Esophagus (tissue), 2 donors: ENCODE results near the gene FHL2. TPM values are rescaled to one million over a fixed set of nuclear protein-coding genes. Genes with fewer than 3 reads are reported as not detected.

Experiments
- H3K27ac ChIP-seq, 2 donors: one replicate each; pipeline ENCODE4 v1.5.1; 2013; ENCODE audit warnings: low read depth in 2 of 2, mild to moderate bottlenecking in 2 of 2, inconsistent platforms in 1 of 2, low read length in 1 of 2, moderate library complexity in 1 of 2
- H3K27me3 ChIP-seq, 2 donors: one replicate each; pipeline ENCODE4 v1.6.1; 2013; ENCODE audit warnings: low read length in 2 of 2, control low read depth in 1 of 2, mild to moderate bottlenecking in 1 of 2; ENCODE audit not compliant: insufficient read depth in 2 of 2, control insufficient read depth in 1 of 2
- H3K36me3 ChIP-seq, 2 donors: one replicate each; pipeline ENCODE4 v1.6.1; 2013; ENCODE audit warnings: low read length in 1 of 2; ENCODE audit not compliant: control insufficient read depth in 2 of 2, insufficient read depth in 2 of 2
- H3K4me1 ChIP-seq, 2 donors: one replicate each; pipeline ENCODE4 v1.6.1; 2013; ENCODE audit warnings: low read length in 1 of 2; ENCODE audit not compliant: control insufficient read depth in 2 of 2, insufficient read depth in 2 of 2
- H3K4me3 ChIP-seq, 2 donors: one replicate each; pipeline ENCODE4 v1.5.1; 2013; ENCODE audit warnings: low read length in 2 of 2, mild to moderate bottlenecking in 2 of 2, low read depth in 1 of 2, moderate library complexity in 1 of 2
- H3K9me3 ChIP-seq, 2 donors: one replicate each; pipeline ENCODE4 v1.6.1; 2013; ENCODE audit warnings: mild to moderate bottlenecking in 2 of 2, low read depth in 1 of 2, low read length in 1 of 2, moderate library complexity in 1 of 2; ENCODE audit not compliant: control insufficient read depth in 2 of 2, insufficient read depth in 1 of 2
- WGBS, 2 donors: extraction: QIAGEN DNeasy Blood & Tissue Kit; methylation state at CpG; one replicate each; pipeline ENCODE4 v1.1.7; 2013; 5-methylcytosine and 5-hydroxymethylcytosine counted together
- polyA plus RNA-seq, 2 donors: library from polyadenylated mRNA; stranded (reverse); fragments of 200-250 nt; gene quantifications; one replicate each; pipeline ENCODE4 v1.2.3, GENCODE V29; 2013
- donor health status: healthy with polysubstance abuse.
- donor health status: Bipolar disorder and iron deficiency.

FHL2 gene
- polyA plus RNA-seq, 2 donors, result 17.6 to 55.5 TPM

GRCh38 chr2:105410554-105410953, 11.7 kb upstream of the FHL2 start:
- no peak overlapping the region for H3K4me3 ChIP-seq
- 11 to 24% methylated on average over 4 of the region's 4 CpGs for WGBS, 2 donors
- H3K27ac ChIP-seq, result peak overlapping the region in 1 of 2 donors; percentile 67
- H3K27me3 ChIP-seq, result no peaks in the 10 kb centered on the region
- no peaks in the 10 kb centered on the region for H3K36me3 ChIP-seq
- H3K4me1 ChIP-seq, result peaks cover 0 to 11% of the 10 kb centered on the region in 2 donors
- no peaks in the 10 kb centered on the region for H3K9me3 ChIP-seq

- Histone ChIP-seq H3K9me3 (no peaks in the 10 kb centered on the region), H3K4me1 (peaks cover 0 to 11% of the 10 kb centered on the region in 2 donors), H3K4me3 (no peak overlapping the region), H3K27ac (peak overlapping the region; percentile 67 to 68), H3K27me3 (no peaks in the 10 kb centered on the region), H3K36me3 (no peaks in the 10 kb centered on the region)
- 21 to 35% methylated on average over 6 of the region's 6 CpGs for WGBS, 2 donors
These were observed 10.9 kb upstream of the FHL2 start for GRCh38 chr2:105409717-105410116.

GRCh38 chr2:105407946-105408743, 9.3 kb upstream of the FHL2 start:
- no peaks in the 10 kb centered on the region for H3K27me3 ChIP-seq
- H3K9me3 ChIP-seq, result no peaks in the 10 kb centered on the region
- no peaks in the 10 kb centered on the region for H3K36me3 ChIP-seq
- WGBS, 2 donors, result 61 to 73% methylated on average over 7 of the region's 7 CpGs
- peaks cover 0 to 22% of the 10 kb centered on the region in 2 donors for H3K4me1 ChIP-seq
- no peak overlapping the region for H3K4me3 ChIP-seq
- H3K27ac ChIP-seq, result no peak overlapping the region

- no peaks in the 10 kb centered on the region for H3K9me3 ChIP-seq
- H3K36me3 ChIP-seq, result no peaks in the 10 kb centered on the region
- no peaks in the 10 kb centered on the region for H3K27me3 ChIP-seq
- H3K4me3 ChIP-seq, result no peak overlapping the region
- no peak overlapping the region for H3K27ac ChIP-seq
- H3K4me1 ChIP-seq, result peaks cover 0 to 18% of the 10 kb centered on the region in 2 donors
- WGBS, 2 donors, result 77 to 79% methylated on average over 5 of the region's 5 CpGs
These were observed 7.4 kb upstream of the FHL2 start for GRCh38 chr2:105406221-105406620.

- H3K4me3 ChIP-seq, result no peak overlapping the region
- no peaks in the 10 kb centered on the region for H3K9me3 ChIP-seq
- 67% methylated on average over 4 of the region's 4 CpGs for WGBS, 2 donors
- H3K27me3 ChIP-seq, result no peaks in the 10 kb centered on the region
- H3K4me1 ChIP-seq, result peaks cover 0 to 18% of the 10 kb centered on the region in 2 donors
- H3K27ac ChIP-seq, result peak overlapping the region; percentile 20 to 36
- no peaks in the 10 kb centered on the region for H3K36me3 ChIP-seq
These were observed 6.4 kb upstream of the FHL2 start for GRCh38 chr2:105405291-105405690.

GRCh38 chr2:105404736-105405135, 5.9 kb upstream of the FHL2 start:
- H3K4me1 ChIP-seq, result peaks cover 0 to 15% of the 10 kb centered on the region in 2 donors
- 40 to 54% methylated on average over 3 of the region's 3 CpGs for WGBS, 2 donors
- H3K4me3 ChIP-seq, result no peak overlapping the region

GRCh38 chr2:105403783-105404698, 5.2 kb upstream of the FHL2 start:
- no peak overlapping the region for H3K4me3 ChIP-seq
- WGBS, 2 donors, result 38 to 50% methylated on average over 14 of the region's 14 CpGs
- H3K27ac ChIP-seq, result peak overlapping the region; percentile 87 to 89
- H3K36me3 ChIP-seq, result no peaks in the 10 kb centered on the region
- H3K27me3 ChIP-seq, result no peaks in the 10 kb centered on the region
- H3K4me1 ChIP-seq, result peaks cover 0 to 16% of the 10 kb centered on the region in 2 donors
- no peaks in the 10 kb centered on the region for H3K9me3 ChIP-seq

More at GRCh38 chr2:105404736-105405135, 5.9 kb upstream of the FHL2 start:
- Histone ChIP-seq H3K36me3 (no peaks in the 10 kb centered on the region), H3K27ac (peak overlapping the region in 1 of 2 donors; percentile 62), H3K9me3 (no peaks in the 10 kb centered on the region), H3K27me3 (no peaks in the 10 kb centered on the region)

GRCh38 chr2:105403241-105403782, 4.5 kb upstream of the FHL2 start:
- WGBS, 2 donors, result 42 to 45% methylated on average over 8 of the region's 8 CpGs
- H3K27ac ChIP-seq, result peak overlapping the region; percentile 73 to 87
- H3K4me3 ChIP-seq, result no peak overlapping the region
- no peaks in the 10 kb centered on the region for H3K27me3 ChIP-seq
- H3K4me1 ChIP-seq, result peaks cover 0 to 14% of the 10 kb centered on the region in 2 donors
- H3K36me3 ChIP-seq, result no peaks in the 10 kb centered on the region
- H3K9me3 ChIP-seq, result no peaks in the 10 kb centered on the region

GRCh38 chr2:105402809-105403208, 4.0 kb upstream of the FHL2 start:
- no peak overlapping the region for H3K4me3 ChIP-seq
- WGBS, 2 donors, result 90 to 96% methylated on average over 2 of the region's 2 CpGs
- no peak overlapping the region for H3K27ac ChIP-seq
- no peaks in the 10 kb centered on the region for H3K9me3 ChIP-seq
- H3K27me3 ChIP-seq, result no peaks in the 10 kb centered on the region
- peaks cover 0 to 15% of the 10 kb centered on the region in 2 donors for H3K4me1 ChIP-seq
- H3K36me3 ChIP-seq, result no peaks in the 10 kb centered on the region
